CD8-positive, alpha-beta memory T cell (primary cell): ENCODE data around the gene ST6GAL1. TPM values are rescaled to one million over a fixed set of nuclear protein-coding genes. Genes with fewer than 3 reads are reported as not detected.
"Not testable (repeated sequence)": the region's sequence is repeated elsewhere in the genome, so short reads cannot be mapped to it uniquely, and the experiment has no call there.

ENCODE experiments used
- CTCF ChIA-PET: fragments of 350-600 bp; sonication (Branson Sonifier 250); formaldehyde crosslinking; loops from one replicate; lab custom pipeline; 2021; ENCODE audit warnings: antibody characterized with exemption; lab: Charles Lee
- POLR2A ChIA-PET: fragments of 350-600 bp; sonication (Branson Sonifier 250); formaldehyde crosslinking; loops from one replicate; lab custom pipeline; 2021; ENCODE audit warnings: antibody characterized with exemption; lab: Charles Lee
- DNase-seq, 5 donors: peaks; one replicate each; pipeline versions ENCODE4 v3.0.0 to v3.0.0-alpha.2; 2020 to 2022; ENCODE audit warnings: mixed read lengths in 1 of 5
- H3K27ac ChIP-seq: one replicate; pipeline ENCODE4 v1.7.0; 2013; ENCODE audit warnings: low read depth, mild to moderate bottlenecking, low read length, moderate library complexity
- H3K27me3 ChIP-seq: 2 replicates; pipeline ENCODE4 v1.7.0; 2013; ENCODE audit warnings: low read length, mild to moderate bottlenecking; ENCODE audit not compliant: insufficient read depth, poor library complexity, severe bottlenecking
- H3K36me3 ChIP-seq: 2 replicates; pipeline ENCODE4 v1.7.0; 2013; ENCODE audit warnings: mild to moderate bottlenecking, low read length, moderate library complexity; ENCODE audit not compliant: insufficient read depth
- H3K4me1 ChIP-seq: 2 replicates; pipeline ENCODE4 v1.7.0; 2013; ENCODE audit warnings: mild to moderate bottlenecking, low read length, moderate library complexity; ENCODE audit not compliant: insufficient read depth
- H3K4me3 ChIP-seq: 2 replicates; pipeline ENCODE4 v1.7.0; 2013; ENCODE audit warnings: mild to moderate bottlenecking, low read length
- H3K9me3 ChIP-seq: 2 replicates; pipeline ENCODE4 v1.7.0; 2013; ENCODE audit warnings: mild to moderate bottlenecking, low read length
- H3K27ac Mint-ChIP-seq, 8 donors: one replicate each; pipeline ENCODE4 v1.8.0; 2020 to 2021; ENCODE audit warnings: mixed read lengths in 8 of 8, mild to moderate bottlenecking in 6 of 8, inconsistent platforms in 3 of 8, moderate library complexity in 3 of 8
- H3K27me3 Mint-ChIP-seq, 2 donors: one replicate each; pipeline ENCODE4 v1.8.0; 2020 to 2021; ENCODE audit warnings: mixed read lengths in 2 of 2, mild to moderate bottlenecking in 1 of 2, moderate library complexity in 1 of 2
- H3K36me3 Mint-ChIP-seq, 3 donors: one replicate each; pipeline ENCODE4 v1.8.0; 2020 to 2021; ENCODE audit warnings: mixed read lengths in 3 of 3, inconsistent platforms in 1 of 3, mild to moderate bottlenecking in 1 of 3
- H3K4me1 Mint-ChIP-seq, 3 donors: one replicate each; pipeline ENCODE4 v1.8.0; 2020 to 2021; ENCODE audit warnings: mixed read lengths in 3 of 3, inconsistent platforms in 1 of 3, mild to moderate bottlenecking in 1 of 3
- H3K4me3 Mint-ChIP-seq, 7 donors: one replicate each; pipeline ENCODE4 v1.8.0; 2020 to 2021; ENCODE audit warnings: mixed read lengths in 7 of 7, mild to moderate bottlenecking in 6 of 7, moderate library complexity in 4 of 7, inconsistent platforms in 2 of 7
- H3K9me3 Mint-ChIP-seq, 5 donors: one replicate each; pipeline ENCODE4 v1.8.0; 2020 to 2022; ENCODE audit warnings: mixed read lengths in 5 of 5, mild to moderate bottlenecking in 3 of 5, moderate library complexity in 2 of 5, inconsistent platforms in 1 of 5
- polyA plus RNA-seq: library from polyadenylated mRNA; unstranded; fragments of 300-500 nt; fragmentation: Illumina TruSeq; gene quantifications from one replicate; pipeline ENCODE4 v1.2.3, GENCODE V29; 2021
- total RNA-seq, 2 experiments: library from RNA; stranded (reverse); gene quantifications; one replicate each; pipeline ENCODE4 v1.2.3, GENCODE V29; 2021

Gene ST6GAL1
- total and polyA plus RNA-seq, 3 experiments from 2014 or later, result 96.8 to 139 (median 108) TPM

- Mint-ChIP-seq H3K9me3 (no peaks in the 10 kb centered on the region), H3K27me3 (peaks cover 0 to 1% of the 10 kb centered on the region in 2 donors)
- POLR2A ChIA-PET, result no interaction called here
These were observed 60.0 kb downstream of the ST6GAL1 start for GRCh38 chr3:186990277-186990676.

GRCh38 chr3:186990878-186991308 lies 60.6 kb downstream of the ST6GAL1 start:
- Mint-ChIP-seq H3K9me3 (no peaks in the 10 kb centered on the region), H3K4me3 (no peak overlapping the region), H3K4me1 (peaks cover 62 to 85% (median 78%) of the 10 kb centered on the region in 3 donors), H3K27ac (peak overlapping the region in 7 of 8 donors; percentile 10 to 81 (median 51)), H3K36me3 (peaks cover 7 to 66% (median 19%) of the 10 kb centered on the region in 3 donors), H3K27me3 (no peaks in the 10 kb centered on the region)
- no peak for DNase-seq
- ChIA-PET POLR2A (no interaction called here), CTCF (interaction anchor here (0.5 to 3.3 kb wide), 3 partner anchors 11 to 141 kb away, joined by 3 to 11 read pairs (median 3); no protein-coding TSS in a partner anchor)
- Histone ChIP-seq H3K9me3 (no peaks in the 10 kb centered on the region), H3K4me1 (no peaks in the 10 kb centered on the region), H3K27ac (no peak overlapping the region), H3K27me3 (no peaks in the 10 kb centered on the region), H3K4me3 (no peak overlapping the region), H3K36me3 (peaks cover 10% of the 10 kb centered on the region)

More at GRCh38 chr3:186990277-186990676, 60.0 kb downstream of the ST6GAL1 start:
- H3K4me3 Mint-ChIP-seq, result no peak overlapping the region
- DNase-seq, result no peak
- H3K9me3 ChIP-seq, result no peaks in the 10 kb centered on the region
- H3K36me3 Mint-ChIP-seq, result peaks cover 8 to 67% (median 22%) of the 10 kb centered on the region in 3 donors
- H3K27ac Mint-ChIP-seq, result peak overlapping the region in 5 of 8 donors; percentile 26 to 95 (median 33)
- no peak overlapping the region for H3K4me3 ChIP-seq
- H3K27me3 ChIP-seq, result no peaks in the 10 kb centered on the region
- no peak overlapping the region for H3K27ac ChIP-seq
- H3K4me1 Mint-ChIP-seq, result peaks cover 63 to 89% (median 78%) of the 10 kb centered on the region in 3 donors
- no peaks in the 10 kb centered on the region for H3K4me1 ChIP-seq
- CTCF ChIA-PET, result interaction anchor here (0.7 to 3.3 kb wide), 4 partner anchors 24 to 141 kb away, joined by 3 to 11 read pairs (median 4); no protein-coding TSS in a partner anchor
- H3K36me3 ChIP-seq, result peaks cover 10% of the 10 kb centered on the region

- H3K36me3 Mint-ChIP-seq, result peaks cover 2 to 67% (median 17%) of the 10 kb centered on the region in 3 donors
- H3K27ac ChIP-seq, result no peak overlapping the region
- H3K36me3 ChIP-seq, result peaks cover 10% of the 10 kb centered on the region
- peaks cover 63 to 85% (median 80%) of the 10 kb centered on the region in 3 donors for H3K4me1 Mint-ChIP-seq
- no peaks in the 10 kb centered on the region for H3K27me3 ChIP-seq
- ChIA-PET CTCF (interaction anchor here (0.5 kb wide), 1 partner anchor 10 kb away, joined by 3 read pairs; no protein-coding TSS in a partner anchor), POLR2A (no interaction called here)
- no peaks in the 10 kb centered on the region for H3K4me1 ChIP-seq
- H3K4me3 ChIP-seq, result no peak overlapping the region
- no peak overlapping the region for H3K4me3 Mint-ChIP-seq
- peak overlapping the region in 7 of 8 donors; percentile 7 to 94 (median 81) for H3K27ac Mint-ChIP-seq
- DNase-seq, result no peak
- H3K9me3 Mint-ChIP-seq, result no peaks in the 10 kb centered on the region
- H3K27me3 Mint-ChIP-seq, result no peaks in the 10 kb centered on the region
- no peaks in the 10 kb centered on the region for H3K9me3 ChIP-seq
These were observed 61.1 kb downstream of the ST6GAL1 start for GRCh38 chr3:186991470-186991869.

- POLR2A ChIA-PET, H3K27ac ChIP-seq, H3K9me3 Mint-ChIP-seq, DNase-seq, H3K9me3 ChIP-seq, H3K27me3 Mint-ChIP-seq, H3K4me3 Mint-ChIP-seq, H3K27me3 ChIP-seq, H3K4me3 ChIP-seq, CTCF ChIA-PET, H3K4me1 ChIP-seq: not testable (repeated sequence)
- Mint-ChIP-seq H3K36me3 (peaks cover 0 to 68% (median 18%) of the 10 kb centered on the region in 3 donors), H3K4me1 (peaks cover 65 to 88% (median 80%) of the 10 kb centered on the region in 3 donors), H3K27ac (peak overlapping the region in 7 of 8 donors; percentile 7 to 94 (median 74))
- peaks cover 10% of the 10 kb centered on the region for H3K36me3 ChIP-seq
These were observed 61.8 kb downstream of the ST6GAL1 start for GRCh38 chr3:186992096-186992495.

- Histone ChIP-seq H3K4me1 (no peaks in the 10 kb centered on the region), H3K27ac (no peak overlapping the region), H3K9me3 (no peaks in the 10 kb centered on the region), H3K27me3 (no peaks in the 10 kb centered on the region), H3K4me3 (no peak overlapping the region), H3K36me3 (peaks cover 10% of the 10 kb centered on the region)
- no peaks in the 10 kb centered on the region for H3K9me3 Mint-ChIP-seq
- peak overlapping the region in 4 of 8 donors; percentile 44 to 81 (median 64) for H3K27ac Mint-ChIP-seq
- ChIA-PET CTCF (interaction anchor here (1.0 kb wide), 1 partner anchor 120 kb away, joined by 3 read pairs; no protein-coding TSS in a partner anchor), POLR2A (no interaction called here)
- no peak overlapping the region for H3K4me3 Mint-ChIP-seq
- peaks cover 0 to 61% (median 18%) of the 10 kb centered on the region in 3 donors for H3K36me3 Mint-ChIP-seq
- H3K27me3 Mint-ChIP-seq, result no peaks in the 10 kb centered on the region
- H3K4me1 Mint-ChIP-seq, result peaks cover 60 to 85% (median 78%) of the 10 kb centered on the region in 3 donors
- DNase-seq, result no peak
These were observed 63.0 kb downstream of the ST6GAL1 start for GRCh38 chr3:186993210-186993782.

GRCh38 chr3:186994000-186994955 lies 64.0 kb downstream of the ST6GAL1 start:
- peaks cover 10% of the 10 kb centered on the region for H3K36me3 ChIP-seq
- Mint-ChIP-seq H3K4me3 (peak overlapping the region in 1 of 7 donors; percentile 20), H3K27me3 (no peaks in the 10 kb centered on the region), H3K9me3 (no peaks in the 10 kb centered on the region), H3K36me3 (peaks cover 0 to 58% (median 22%) of the 10 kb centered on the region in 3 donors), H3K4me1 (peaks cover 55 to 85% (median 80%) of the 10 kb centered on the region in 3 donors), H3K27ac (peak overlapping the region in 7 of 8 donors; percentile 4 to 86 (median 62))
- no peaks in the 10 kb centered on the region for H3K4me1 ChIP-seq
- DNase-seq, result no peak
- CTCF ChIA-PET, result interaction anchor here (1.0 kb wide), 1 partner anchor 119 kb away, joined by 3 read pairs; no protein-coding TSS in a partner anchor
- no peak overlapping the region for H3K27ac ChIP-seq
- no peaks in the 10 kb centered on the region for H3K27me3 ChIP-seq
- no peak overlapping the region for H3K4me3 ChIP-seq
- POLR2A ChIA-PET, result no interaction called here
- no peaks in the 10 kb centered on the region for H3K9me3 ChIP-seq

- Histone ChIP-seq H3K4me1 (peaks cover 10% of the 10 kb centered on the region), H3K27ac (no peak overlapping the region)
These were observed 66.0 kb downstream of the ST6GAL1 start for GRCh38 chr3:186996356-186996755.

More at GRCh38 chr3:186996356-186996755, 66.0 kb downstream of the ST6GAL1 start:
- CTCF ChIA-PET, result interaction anchor here (1.0 kb wide), 1 partner anchor 143 kb away, joined by 3 read pairs; no protein-coding TSS in a partner anchor
- Histone ChIP-seq H3K36me3 (peaks cover 9% of the 10 kb centered on the region), H3K27me3 (no peaks in the 10 kb centered on the region), H3K9me3 (no peaks in the 10 kb centered on the region), H3K4me3 (no peak overlapping the region)
- no peaks in the 10 kb centered on the region for H3K27me3 Mint-ChIP-seq
- peak overlapping the region in 7 of 8 donors; percentile 18 to 66 (median 33) for H3K27ac Mint-ChIP-seq
- no peaks in the 10 kb centered on the region for H3K9me3 Mint-ChIP-seq
- DNase-seq, result no peak
- H3K4me1 Mint-ChIP-seq, result peaks cover 53 to 84% (median 81%) of the 10 kb centered on the region in 3 donors
- no peak overlapping the region for H3K4me3 Mint-ChIP-seq
- H3K36me3 Mint-ChIP-seq, result peaks cover 0 to 52% (median 19%) of the 10 kb centered on the region in 3 donors
- POLR2A ChIA-PET, result no interaction called here
